Measurements from ENCODE around the gene SOX2.

SOX2 gene

GRCh38 chr3:181722766-181723425, 11.2 kb downstream of the SOX2 start:
- H3K9me3 ChIP-seq (ENCODE audit: control insufficient read depth, insufficient read depth, low read length), result no peaks in the 10 kb centered on the region
- H3K4me1 ChIP-seq (ENCODE audit: insufficient read depth, low read length), result peaks cover 40% of the 10 kb centered on the region
- no peaks in the 10 kb centered on the region for H3K36me3 ChIP-seq (ENCODE audit: insufficient read depth, low read length)
- no peak overlapping the region; the same call in 1 of the 2 replicates for H3K9ac ChIP-seq (ENCODE audit: low read depth, low read length)

GRCh38 chr3:181723625-181724191, 12.0 kb downstream of the SOX2 start:
- no peaks in the 10 kb centered on the region for H3K36me3 ChIP-seq (ENCODE audit: insufficient read depth, low read length)
- peak overlapping the region; percentile 66; the same call in 1 of the 2 replicates for H3K9ac ChIP-seq (ENCODE audit: low read depth, low read length)
- H3K9me3 ChIP-seq (ENCODE audit: control insufficient read depth, insufficient read depth, low read length), result no peaks in the 10 kb centered on the region
- peaks cover 44% of the 10 kb centered on the region for H3K4me1 ChIP-seq (ENCODE audit: insufficient read depth, low read length)

- Histone ChIP-seq H3K36me3 (ENCODE audit: insufficient read depth, low read length) (no peaks in the 10 kb centered on the region), H3K4me1 (ENCODE audit: insufficient read depth, low read length) (peaks cover 46% of the 10 kb centered on the region), H3K9ac (ENCODE audit: low read depth, low read length) (peak overlapping the region; percentile 66; the same call in 1 of the 2 replicates), H3K9me3 (ENCODE audit: control insufficient read depth, insufficient read depth, low read length) (no peaks in the 10 kb centered on the region)
Measured at GRCh38 chr3:181724192-181724965, 12.7 kb downstream of the SOX2 start.

- no peaks in the 10 kb centered on the region for H3K9me3 ChIP-seq (ENCODE audit: control insufficient read depth, insufficient read depth, low read length)
- no peaks in the 10 kb centered on the region for H3K36me3 ChIP-seq (ENCODE audit: insufficient read depth, low read length)
- H3K9ac ChIP-seq (ENCODE audit: low read depth, low read length), result peak overlapping the region; percentile 66; the same call in 1 of the 2 replicates
- H3K4me1 ChIP-seq (ENCODE audit: insufficient read depth, low read length), result peaks cover 49% of the 10 kb centered on the region
Measured at GRCh38 chr3:181725131-181725731, 13.5 kb downstream of the SOX2 start.

- H3K9me3 ChIP-seq (ENCODE audit: control insufficient read depth, insufficient read depth, low read length), result no peaks in the 10 kb centered on the region
- H3K36me3 ChIP-seq (ENCODE audit: insufficient read depth, low read length), result no peaks in the 10 kb centered on the region
- H3K4me1 ChIP-seq (ENCODE audit: insufficient read depth, low read length), result peaks cover 55% of the 10 kb centered on the region
- peak overlapping the region; percentile 66; the same call in 1 of the 2 replicates for H3K9ac ChIP-seq (ENCODE audit: low read depth, low read length)
Measured at GRCh38 chr3:181725830-181726229, 14.1 kb downstream of the SOX2 start.

GRCh38 chr3:181726351-181727330, 14.9 kb downstream of the SOX2 start:
- Histone ChIP-seq H3K4me1 (ENCODE audit: insufficient read depth, low read length) (peaks cover 54% of the 10 kb centered on the region), H3K9ac (ENCODE audit: low read depth, low read length) (peak overlapping the region; percentile 66), H3K36me3 (ENCODE audit: insufficient read depth, low read length) (no peaks in the 10 kb centered on the region), H3K9me3 (ENCODE audit: control insufficient read depth, insufficient read depth, low read length) (no peaks in the 10 kb centered on the region)

- Histone ChIP-seq H3K9ac (ENCODE audit: low read depth, low read length) (peak overlapping the region; percentile 66), H3K9me3 (ENCODE audit: control insufficient read depth, insufficient read depth, low read length) (no peaks in the 10 kb centered on the region), H3K36me3 (ENCODE audit: insufficient read depth, low read length) (no peaks in the 10 kb centered on the region), H3K4me1 (ENCODE audit: insufficient read depth, low read length) (peaks cover 46% of the 10 kb centered on the region)
Measured at GRCh38 chr3:181727341-181728032, 15.8 kb downstream of the SOX2 start.

GRCh38 chr3:181728470-181729340, 17.0 kb downstream of the SOX2 start:
- peaks cover 43% of the 10 kb centered on the region for H3K4me1 ChIP-seq (ENCODE audit: insufficient read depth, low read length)
- H3K9ac ChIP-seq (ENCODE audit: low read depth, low read length), result peak overlapping the region; percentile 16; the same call in 1 of the 2 replicates
- H3K9me3 ChIP-seq (ENCODE audit: control insufficient read depth, insufficient read depth, low read length), result no peaks in the 10 kb centered on the region
- H3K36me3 ChIP-seq (ENCODE audit: insufficient read depth, low read length), result no peaks in the 10 kb centered on the region

- H3K9me3 ChIP-seq (ENCODE audit: control insufficient read depth, insufficient read depth, low read length), result no peaks in the 10 kb centered on the region
- peak overlapping the region; percentile 16; the same call in 1 of the 2 replicates for H3K9ac ChIP-seq (ENCODE audit: low read depth, low read length)
- no peaks in the 10 kb centered on the region for H3K36me3 ChIP-seq (ENCODE audit: insufficient read depth, low read length)
- H3K4me1 ChIP-seq (ENCODE audit: insufficient read depth, low read length), result peaks cover 40% of the 10 kb centered on the region
Measured at GRCh38 chr3:181729341-181729869, 17.7 kb downstream of the SOX2 start.

- Histone ChIP-seq H3K36me3 (ENCODE audit: insufficient read depth, low read length) (no peaks in the 10 kb centered on the region), H3K9me3 (ENCODE audit: control insufficient read depth, insufficient read depth, low read length) (no peaks in the 10 kb centered on the region), H3K9ac (ENCODE audit: low read depth, low read length) (no peak overlapping the region), H3K4me1 (ENCODE audit: insufficient read depth, low read length) (peaks cover 36% of the 10 kb centered on the region)
Measured at GRCh38 chr3:181730316-181730715, 18.6 kb downstream of the SOX2 start.

GRCh38 chr3:181730934-181731333, 19.2 kb downstream of the SOX2 start:
- no peak overlapping the region for H3K9ac ChIP-seq (ENCODE audit: low read depth, low read length)
- peaks cover 36% of the 10 kb centered on the region for H3K4me1 ChIP-seq (ENCODE audit: insufficient read depth, low read length)
- H3K36me3 ChIP-seq (ENCODE audit: insufficient read depth, low read length), result no peaks in the 10 kb centered on the region
- no peaks in the 10 kb centered on the region for H3K9me3 ChIP-seq (ENCODE audit: control insufficient read depth, insufficient read depth, low read length)

- Histone ChIP-seq H3K4me1 (ENCODE audit: insufficient read depth, low read length) (peaks cover 6% of the 10 kb centered on the region), H3K36me3 (ENCODE audit: insufficient read depth, low read length) (no peaks in the 10 kb centered on the region), H3K9ac (ENCODE audit: low read depth, low read length) (no peak overlapping the region), H3K9me3 (ENCODE audit: control insufficient read depth, insufficient read depth, low read length) (no peaks in the 10 kb centered on the region)
Measured at GRCh38 chr3:181735911-181736310, 24.2 kb downstream of the SOX2 start.
